ENCODE data around the gene SORT1.

DNA sequence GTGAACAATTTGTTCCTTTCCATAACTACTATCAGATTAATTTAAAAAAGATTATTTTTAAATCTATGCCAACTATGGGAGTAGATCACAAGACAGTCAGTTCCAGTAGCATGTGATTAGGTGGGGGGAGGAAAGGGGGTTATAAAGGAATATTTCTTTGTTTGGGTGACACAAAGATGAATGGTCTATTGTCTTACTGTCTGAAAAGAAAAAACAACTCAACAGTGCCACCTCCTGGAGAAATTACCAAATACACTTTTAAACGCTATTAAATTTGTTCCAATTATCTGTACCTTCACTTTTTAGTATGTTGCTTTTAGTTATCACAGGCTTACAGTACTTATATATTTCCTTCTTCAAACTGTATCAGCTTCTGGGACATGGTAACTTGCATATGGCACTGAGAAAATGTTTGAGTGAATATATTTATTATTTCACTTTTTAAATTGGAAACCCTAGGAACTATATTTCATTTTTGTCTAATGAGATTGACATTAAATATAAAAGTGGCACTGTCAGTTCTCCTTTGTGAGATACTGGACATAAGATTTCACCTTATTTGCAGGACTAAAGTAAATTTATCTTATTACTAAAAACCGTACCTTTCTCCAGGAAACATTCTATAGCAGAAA, 1.7 kb upstream of the SORT1 start:
- TF ChIP-seq, protein P1, sequence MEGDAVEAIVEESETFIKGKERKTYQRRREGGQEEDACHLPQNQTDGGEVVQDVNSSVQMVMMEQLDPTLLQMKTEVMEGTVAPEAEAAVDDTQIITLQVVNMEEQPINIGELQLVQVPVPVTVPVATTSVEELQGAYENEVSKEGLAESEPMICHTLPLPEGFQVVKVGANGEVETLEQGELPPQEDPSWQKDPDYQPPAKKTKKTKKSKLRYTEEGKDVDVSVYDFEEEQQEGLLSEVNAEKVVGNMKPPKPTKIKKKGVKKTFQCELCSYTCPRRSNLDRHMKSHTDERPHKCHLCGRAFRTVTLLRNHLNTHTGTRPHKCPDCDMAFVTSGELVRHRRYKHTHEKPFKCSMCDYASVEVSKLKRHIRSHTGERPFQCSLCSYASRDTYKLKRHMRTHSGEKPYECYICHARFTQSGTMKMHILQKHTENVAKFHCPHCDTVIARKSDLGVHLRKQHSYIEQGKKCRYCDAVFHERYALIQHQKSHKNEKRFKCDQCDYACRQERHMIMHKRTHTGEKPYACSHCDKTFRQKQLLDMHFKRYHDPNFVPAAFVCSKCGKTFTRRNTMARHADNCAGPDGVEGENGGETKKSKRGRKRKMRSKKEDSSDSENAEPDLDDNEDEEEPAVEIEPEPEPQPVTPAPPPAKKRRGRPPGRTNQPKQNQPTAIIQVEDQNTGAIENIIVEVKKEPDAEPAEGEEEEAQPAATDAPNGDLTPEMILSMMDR (IDR thresholded peaks at IDR 0.05; ENCODE audit: low read depth, low read length): peak; percentile 61
- TF ChIP-seq EZH2phosphoT487 (IDR thresholded peaks at IDR 0.05; ENCODE audit: low read depth): no peak
